ENCODE results near the gene RNF126.

Gene RNF126

GRCh38 chr19:648904-649801 is 13.9 kb downstream of the RNF126 start:
- DNase-seq (ENCODE audit: insufficient read length, low spot score) = no peak
- FAIRE-seq = no peak
- TF ChIP-seq POLR2AphosphoS5 (IDR thresholded peaks at IDR 0.05; ENCODE audit: low read depth, low read length) = no peak
- no peak for TF ChIP-seq TAF1 (IDR thresholded peaks at IDR 0.05; ENCODE audit: low read depth, low read length)
- no peak for TF ChIP-seq POU2F2 (IDR thresholded peaks at IDR 0.05; ENCODE audit: low read depth, low read length)
- no peak for TF ChIP-seq POLR2A (IDR thresholded peaks at IDR 0.05; ENCODE audit: low read depth, low read length)
- TF ChIP-seq PAX5 (IDR thresholded peaks at IDR 0.05; ENCODE audit: insufficient read depth, low read length, severe bottlenecking) = no peak
- TF ChIP-seq SPI1 (IDR thresholded peaks at IDR 0.05; ENCODE audit: low read depth, low read length) = no peak

- TF ChIP-seq SPI1 (IDR thresholded peaks at IDR 0.05; ENCODE audit: low read depth, low read length) = no peak
- TF ChIP-seq POLR2A (IDR thresholded peaks at IDR 0.05; ENCODE audit: low read depth, low read length) = no peak
- TF ChIP-seq PAX5 (IDR thresholded peaks at IDR 0.05; ENCODE audit: insufficient read depth, low read length, severe bottlenecking) = no peak
- TF ChIP-seq POLR2AphosphoS5 (IDR thresholded peaks at IDR 0.05; ENCODE audit: low read depth, low read length) = no peak
- TF ChIP-seq POU2F2 (IDR thresholded peaks at IDR 0.05; ENCODE audit: low read depth, low read length) = no peak
- no peak for TF ChIP-seq TAF1 (IDR thresholded peaks at IDR 0.05; ENCODE audit: low read depth, low read length)
- DNase-seq (ENCODE audit: insufficient read length, low spot score) (no peak), FAIRE-seq (no peak)
These were observed 14.7 kb downstream of the RNF126 start for GRCh38 chr19:648305-648704.

- FAIRE-seq (no peak), DNase-seq (ENCODE audit: insufficient read length, low spot score) (no peak)
- TF ChIP-seq SPI1 (IDR thresholded peaks at IDR 0.05; ENCODE audit: low read depth, low read length) = no peak
- TF ChIP-seq TAF1 (IDR thresholded peaks at IDR 0.05; ENCODE audit: low read depth, low read length) = no peak
- TF ChIP-seq POU2F2 (IDR thresholded peaks at IDR 0.05; ENCODE audit: low read depth, low read length) = no peak
- TF ChIP-seq POLR2AphosphoS5 (IDR thresholded peaks at IDR 0.05; ENCODE audit: low read depth, low read length) = no peak
These were observed 15.3 kb downstream of the RNF126 start for GRCh38 chr19:647566-648284.

- no peak for DNase-seq (ENCODE audit: insufficient read length, low spot score)
- TF ChIP-seq SPI1 (IDR thresholded peaks at IDR 0.05; ENCODE audit: low read depth, low read length) (no peak), POU2F2 (IDR thresholded peaks at IDR 0.05; ENCODE audit: low read depth, low read length) (no peak)
- FAIRE-seq = no peak
These were observed 16.0 kb downstream of the RNF126 start for GRCh38 chr19:646779-647565.

DNA sequence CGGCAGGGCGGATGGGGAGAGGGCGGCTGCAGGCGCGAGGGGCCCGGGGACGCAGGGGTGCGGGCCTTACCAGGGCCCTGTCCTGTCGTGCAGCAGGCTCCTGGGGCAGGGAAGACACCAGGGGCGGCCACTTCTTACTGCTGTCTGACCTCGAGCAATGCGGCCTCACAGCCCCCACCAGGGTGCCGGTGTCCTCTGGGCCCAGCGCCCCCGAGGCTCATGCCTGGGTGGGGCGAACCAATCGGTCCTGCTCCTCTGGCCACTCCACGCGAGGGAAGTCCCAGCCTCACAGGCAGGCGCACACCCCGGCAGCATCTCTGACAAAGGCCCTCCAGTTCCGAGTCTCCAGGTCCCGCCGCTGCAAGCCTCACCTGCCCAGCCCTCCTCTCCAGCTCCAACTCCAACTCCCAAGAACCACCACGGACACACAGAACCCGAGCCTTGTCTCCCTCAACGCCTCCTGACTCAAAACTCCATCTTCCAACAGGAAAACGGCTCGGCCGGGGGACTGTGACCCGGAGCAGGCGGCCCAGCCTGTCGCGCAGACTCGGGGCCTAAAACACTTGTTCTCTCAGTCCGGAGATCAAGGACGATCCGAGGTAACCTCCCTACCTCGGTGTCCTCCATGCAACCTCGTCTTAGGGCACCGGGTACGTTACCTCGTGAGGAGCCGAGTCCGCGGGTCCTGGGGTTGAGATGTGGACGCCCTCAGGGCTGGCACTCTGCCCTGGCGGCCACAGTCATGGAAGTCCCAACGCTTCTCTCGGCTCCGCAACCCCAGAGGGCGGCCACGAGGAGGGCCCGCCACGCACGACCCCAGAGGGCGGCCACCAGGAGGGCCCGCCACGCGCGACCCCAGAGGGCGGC is 16.9 kb downstream of the RNF126 start:
- no peak for TF ChIP-seq TAF1 (IDR thresholded peaks at IDR 0.05; ENCODE audit: low read depth, low read length)
- no peak for TF ChIP-seq POLR2A (IDR thresholded peaks at IDR 0.05; ENCODE audit: low read depth, low read length)
- no peak for TF ChIP-seq PAX5 (IDR thresholded peaks at IDR 0.05; ENCODE audit: insufficient read depth, low read length, severe bottlenecking)
- no peak for TF ChIP-seq POU2F2 (IDR thresholded peaks at IDR 0.05; ENCODE audit: low read depth, low read length)
- no peak for TF ChIP-seq SPI1 (IDR thresholded peaks at IDR 0.05; ENCODE audit: low read depth, low read length)
- no peak for TF ChIP-seq POLR2AphosphoS5 (IDR thresholded peaks at IDR 0.05; ENCODE audit: low read depth, low read length)
- FAIRE-seq (no peak), DNase-seq (ENCODE audit: insufficient read length, low spot score) (no peak)

DNA sequence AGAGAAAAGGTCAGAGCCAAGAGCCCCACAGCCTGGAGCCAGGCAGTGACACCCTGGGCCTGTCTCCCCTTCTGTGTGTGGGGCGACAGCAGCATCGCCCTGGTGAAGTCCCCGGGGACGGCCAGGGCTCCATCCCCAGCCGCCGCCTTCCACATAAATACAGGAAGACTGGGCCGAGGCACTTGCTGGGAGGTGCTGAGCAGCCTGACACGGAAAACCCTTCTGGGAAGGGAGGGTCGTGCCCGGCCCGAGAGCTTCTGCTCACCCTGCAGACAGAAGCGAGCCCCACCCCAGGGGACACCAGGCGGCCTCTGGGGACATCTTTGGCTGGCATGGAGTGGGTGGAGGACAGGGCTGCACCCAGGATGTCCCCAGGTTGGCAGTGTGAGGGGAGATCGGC is 18.2 kb downstream of the RNF126 start:
- FAIRE-seq (no peak), DNase-seq (ENCODE audit: insufficient read length, low spot score) (no peak)
- no peak for TF ChIP-seq PAX5 (IDR thresholded peaks at IDR 0.05; ENCODE audit: insufficient read depth, low read length, severe bottlenecking)
- no peak for TF ChIP-seq TAF1 (IDR thresholded peaks at IDR 0.05; ENCODE audit: low read depth, low read length)

DNA sequence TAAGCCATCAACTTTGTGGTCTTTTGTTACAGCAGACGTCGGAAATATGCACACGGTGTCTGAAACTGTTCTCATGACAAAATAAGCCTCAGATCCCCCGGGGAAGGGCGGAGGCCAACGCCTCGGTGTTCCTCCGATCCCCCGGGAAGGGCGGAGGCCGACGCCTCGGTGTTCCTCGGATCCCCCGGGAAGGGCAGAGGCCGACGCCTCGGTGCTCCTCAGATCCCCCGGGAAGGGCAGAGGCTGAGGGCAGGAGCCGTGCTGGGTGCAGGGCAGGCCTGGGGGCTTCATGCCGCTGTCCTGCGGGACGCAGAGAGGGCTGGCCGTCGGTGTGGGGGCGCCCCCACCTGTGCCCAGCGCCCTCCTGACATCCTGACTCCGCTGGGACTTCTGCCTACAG is 18.7 kb downstream of the RNF126 start:
- DNase-seq (ENCODE audit: insufficient read length, low spot score) = no peak
- FAIRE-seq = no peak
- TF ChIP-seq TAF1 (IDR thresholded peaks at IDR 0.05; ENCODE audit: low read depth, low read length) (no peak), PAX5 (IDR thresholded peaks at IDR 0.05; ENCODE audit: insufficient read depth, low read length, severe bottlenecking) (no peak), POLR2AphosphoS5 (IDR thresholded peaks at IDR 0.05; ENCODE audit: low read depth, low read length) (no peak), SPI1 (IDR thresholded peaks at IDR 0.05; ENCODE audit: low read depth, low read length) (no peak), POLR2A (IDR thresholded peaks at IDR 0.05; ENCODE audit: low read depth, low read length) (no peak), POU2F2 (IDR thresholded peaks at IDR 0.05; ENCODE audit: low read depth, low read length) (no peak)

DNA sequence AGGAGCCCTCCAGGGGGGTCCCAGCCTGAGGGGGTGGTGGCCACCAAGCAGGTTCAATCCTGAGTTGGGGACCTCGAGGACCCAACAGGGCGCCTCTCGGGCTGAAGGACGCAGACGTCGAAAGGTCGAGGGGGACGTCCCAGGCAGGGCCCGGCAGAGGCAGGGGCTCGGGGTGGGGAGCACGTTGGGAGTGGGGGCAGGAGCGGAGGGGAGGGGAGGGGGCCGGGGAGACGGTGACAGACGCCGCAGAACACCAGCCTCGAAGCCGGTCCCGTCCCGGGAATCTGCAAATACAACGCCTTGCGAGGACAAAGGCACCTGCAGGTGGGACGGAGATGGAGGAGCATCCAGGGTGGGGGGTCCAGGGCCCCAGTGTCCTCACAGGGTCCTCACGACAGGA is 19.3 kb downstream of the RNF126 start:
- FAIRE-seq (no peak), DNase-seq (ENCODE audit: insufficient read length, low spot score) (no peak)
- TF ChIP-seq PAX5 (IDR thresholded peaks at IDR 0.05; ENCODE audit: insufficient read depth, low read length, severe bottlenecking) (no peak), SPI1 (IDR thresholded peaks at IDR 0.05; ENCODE audit: low read depth, low read length) (no peak), POU2F2 (IDR thresholded peaks at IDR 0.05; ENCODE audit: low read depth, low read length) (no peak), POLR2A (IDR thresholded peaks at IDR 0.05; ENCODE audit: low read depth, low read length) (no peak), POLR2AphosphoS5 (IDR thresholded peaks at IDR 0.05; ENCODE audit: low read depth, low read length) (no peak), TAF1 (IDR thresholded peaks at IDR 0.05; ENCODE audit: low read depth, low read length) (no peak)
